Neural cell (in vitro differentiated cells): ENCODE data around the gene CREM. TPM values are rescaled to one million over a fixed set of nuclear protein-coding genes. Genes with fewer than 3 reads are reported as not detected.
A peak's percentile ranks its signal among the peaks of the same experiment; 100 is the strongest.

ENCODE experiments used
- H2AFZ ChIP-seq: fragments of 200-600, 300-800 bp; sonication (generic), shearing (Covaris generic); 2 replicates; pipeline ENCODE4 v1.6.0; 2014; ENCODE audit warnings: low read depth, mild to moderate bottlenecking, antibody characterized with exemption, low read length, moderate library complexity
- H3F3A ChIP-seq: fragments of 200-600 bp; shearing (Covaris generic); 2 replicates; pipeline ENCODE4 v1.6.1; 2016; ENCODE audit warnings: mild to moderate bottlenecking, moderate library complexity, mixed read lengths, antibody characterized with exemption, low read length; ENCODE audit not compliant: insufficient read depth, poor library complexity, severe bottlenecking
- H3K27ac ChIP-seq: fragments of 200-600, 300-800 bp; sonication (generic), shearing (Covaris generic); 2 replicates; pipeline ENCODE4 v1.5.1; 2014; ENCODE audit warnings: mild to moderate bottlenecking, low read length, moderate library complexity
- H3K27me3 ChIP-seq: fragments of 300-800, 200-600 bp; sonication (generic), shearing (Covaris generic); 2 replicates; pipeline ENCODE4 v1.6.0; 2014; ENCODE audit warnings: mild to moderate bottlenecking, low read depth, low read length, moderate library complexity; ENCODE audit not compliant: insufficient read depth
- H3K36me3 ChIP-seq: fragments of 300-800, 200-600 bp; sonication (generic), shearing (Covaris generic); 2 replicates; pipeline ENCODE4 v1.5.1; 2014; ENCODE audit warnings: mild to moderate bottlenecking, antibody characterized with exemption, low read length, moderate library complexity; ENCODE audit not compliant: insufficient read depth
- H3K4me2 ChIP-seq: fragments of 300-800, 200-600 bp; sonication (generic), shearing (Covaris generic); 2 replicates; pipeline ENCODE4 v1.6.0; 2014; ENCODE audit warnings: mild to moderate bottlenecking, low read length
- H3K4me3 ChIP-seq: fragments of 300-800, 200-600 bp; sonication (generic), shearing (Covaris generic); 2 replicates; pipeline ENCODE4 v1.5.1; 2014; ENCODE audit warnings: mild to moderate bottlenecking, low read length, moderate library complexity
- H3K79me2 ChIP-seq: fragments of 200-600 bp; shearing (Covaris generic); replicated peaks from 2 replicates; pipeline ENCODE4 v1.6.0; 2014; ENCODE audit warnings: mild to moderate bottlenecking, low read length, moderate library complexity; ENCODE audit not compliant: insufficient read depth
- H3K9ac ChIP-seq: fragments of 300-800, 200-600 bp; sonication (generic), shearing (Covaris generic); 2 replicates; pipeline ENCODE4 v1.6.1; 2016; ENCODE audit warnings: mild to moderate bottlenecking, low read length, mixed read lengths
- H3K9me2 ChIP-seq: fragments of 200-600 bp; shearing (Covaris generic); 2 replicates; pipeline ENCODE4 v1.6.1; 2016; ENCODE audit warnings: mild to moderate bottlenecking, low read length, mixed read lengths; ENCODE audit not compliant: insufficient read depth
- H3K9me3 ChIP-seq: fragments of 200-600, 300-800 bp; sonication (generic), shearing (Covaris generic); 2 replicates; pipeline ENCODE4 v1.6.1; 2016; ENCODE audit warnings: mild to moderate bottlenecking, mixed run types, low read length, moderate library complexity, mixed read lengths
- H4K20me1 ChIP-seq: fragments of 200-600 bp; shearing (Covaris generic); 2 replicates; pipeline ENCODE4 v1.6.1; 2016; ENCODE audit warnings: mild to moderate bottlenecking, mixed run types; ENCODE audit not compliant: insufficient read depth
- EP300 ChIP-seq: fragments of 450-650 bp; conservative IDR thresholded peaks from 2 replicates; pipeline ENCODE4 v1.6.1; 2014; ENCODE audit warnings: antibody characterized with exemption, mild to moderate bottlenecking, moderate library complexity; ENCODE audit not compliant: poor library complexity, severe bottlenecking
- EZH2 ChIP-seq: fragments of 200-600, 300-800 bp; shearing (Covaris generic), sonication (generic); IDR thresholded peaks from 2 replicates; pipeline ENCODE4 v1.6.1; 2014; ENCODE audit warnings: antibody characterized with exemption, low read length, borderline replicate concordance, mild to moderate bottlenecking; ENCODE audit not compliant: insufficient read depth, poor library complexity, severe bottlenecking
- MXI1 ChIP-seq: fragments of 450-650 bp; conservative IDR thresholded peaks from 2 replicates; pipeline ENCODE4 v1.6.1; 2014; ENCODE audit warnings: antibody characterized with exemption, mild to moderate bottlenecking; ENCODE audit not compliant: poor library complexity, severe bottlenecking
- POLR2AphosphoS5 ChIP-seq: IDR thresholded peaks from 2 replicates; pipeline ENCODE4 v1.6.1; 2012
- RAD21 ChIP-seq: fragments of 450-650 bp; conservative IDR thresholded peaks from 2 replicates; pipeline ENCODE4 v1.6.1; 2014; ENCODE audit warnings: antibody characterized with exemption, mild to moderate bottlenecking, moderate library complexity
- SMC3 ChIP-seq: fragments of 450-650 bp; conservative IDR thresholded peaks from 2 replicates; pipeline ENCODE4 v1.6.1; 2014; ENCODE audit warnings: antibody characterized with exemption, mild to moderate bottlenecking, moderate library complexity; ENCODE audit not compliant: poor library complexity
- TAF1 ChIP-seq: IDR thresholded peaks from 2 replicates; pipeline ENCODE4 v1.6.1; 2012; ENCODE audit warnings: low read depth
- polyA minus RNA-seq: library from RNA; depleted of rRNA, polyadenylated mRNA; stranded (reverse); fragments of >200 nt; gene quantifications from 2 replicates; pipeline ENCODE4 v1.2.3, GENCODE V29; 2014
- polyA plus RNA-seq: library from polyadenylated mRNA; depleted of rRNA; stranded (reverse); fragments of >200 nt; gene quantifications from 2 replicates; pipeline ENCODE4 v1.2.3, GENCODE V29; 2014
- TF ChIP-seq, protein P1 (sequence below): fragments of 450-650 bp; IDR thresholded peaks from 2 replicates; pipeline ENCODE4 v1.5.1; 2014; ENCODE audit warnings: antibody characterized with exemption, mild to moderate bottlenecking, moderate library complexity; ENCODE audit not compliant: poor library complexity, severe bottlenecking
- TF ChIP-seq, protein P2 (sequence below): IDR thresholded peaks from 2 replicates; pipeline ENCODE4 v1.6.1; 2012; ENCODE audit warnings: borderline replicate concordance

The CREM gene
- polyA plus RNA-seq (54.1 and 67.3 TPM in 2 replicates), polyA minus RNA-seq (35.8 and 42.0 TPM in 2 replicates)

DNA sequence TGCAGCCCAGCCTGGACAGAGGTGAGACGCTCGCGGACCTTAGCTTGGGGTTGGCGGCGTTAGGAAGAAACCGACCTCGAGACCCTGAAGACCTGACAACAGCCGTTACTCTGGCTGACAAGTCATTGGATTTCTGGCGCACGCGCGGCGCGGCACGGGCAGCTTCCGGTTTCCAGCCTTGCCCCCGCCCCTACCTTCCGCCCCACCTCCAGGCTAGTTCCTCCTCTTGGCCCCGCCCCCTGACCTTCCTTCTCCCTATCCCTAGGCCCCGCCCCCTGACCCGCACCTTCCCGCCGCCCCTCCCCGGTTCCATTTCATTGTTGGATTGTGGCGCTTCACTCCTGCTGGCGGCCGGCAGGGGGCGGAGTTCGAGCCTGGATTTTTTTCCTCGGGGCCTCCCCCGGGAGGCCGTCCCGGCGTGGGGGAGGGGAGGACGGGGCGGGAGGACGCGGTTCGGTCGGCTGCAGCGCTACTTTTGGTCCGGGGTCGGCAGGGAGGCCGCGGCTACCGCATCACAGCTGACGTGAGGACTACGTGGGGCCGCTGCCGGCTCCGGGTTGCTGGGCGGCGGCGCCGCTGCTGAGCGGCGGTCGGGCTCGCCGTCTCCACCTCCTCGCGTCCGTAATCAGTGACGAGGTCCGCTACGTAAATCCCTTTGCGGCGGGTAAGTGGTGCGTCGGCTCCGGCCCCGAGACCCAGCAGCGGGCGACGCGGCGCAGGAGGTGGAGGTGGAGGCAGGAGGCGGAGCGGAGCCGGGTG is at the start of gene CREM:
Gene CREM, plus strand, starts transcription at position 317 of the 759 bp plus-strand sequence. CDS start 10,990 bp downstream, outside the sequence.
- H4K20me1 ChIP-seq, result no peaks in the 10 kb centered on the region
- peak within 1 kb of the TSS; percentile 92 for H3K27ac ChIP-seq
- H3K4me3 ChIP-seq, result peak within 1 kb of the TSS; percentile 93
- no peaks in the 10 kb centered on the region for H3K36me3 ChIP-seq
- H3K9me3 ChIP-seq, result no peaks in the 10 kb centered on the region
- H3K79me2 ChIP-seq, result peaks cover 23% of the 10 kb centered on the region
- no peaks in the 10 kb centered on the region for H3K27me3 ChIP-seq
- peak; percentile 83 for TF ChIP-seq EP300
- peak; percentile 71 for TF ChIP-seq MXI1
- TF ChIP-seq EZH2, result no peak
- peak; percentile 86 for TF ChIP-seq POLR2AphosphoS5
- TF ChIP-seq, protein P1, sequence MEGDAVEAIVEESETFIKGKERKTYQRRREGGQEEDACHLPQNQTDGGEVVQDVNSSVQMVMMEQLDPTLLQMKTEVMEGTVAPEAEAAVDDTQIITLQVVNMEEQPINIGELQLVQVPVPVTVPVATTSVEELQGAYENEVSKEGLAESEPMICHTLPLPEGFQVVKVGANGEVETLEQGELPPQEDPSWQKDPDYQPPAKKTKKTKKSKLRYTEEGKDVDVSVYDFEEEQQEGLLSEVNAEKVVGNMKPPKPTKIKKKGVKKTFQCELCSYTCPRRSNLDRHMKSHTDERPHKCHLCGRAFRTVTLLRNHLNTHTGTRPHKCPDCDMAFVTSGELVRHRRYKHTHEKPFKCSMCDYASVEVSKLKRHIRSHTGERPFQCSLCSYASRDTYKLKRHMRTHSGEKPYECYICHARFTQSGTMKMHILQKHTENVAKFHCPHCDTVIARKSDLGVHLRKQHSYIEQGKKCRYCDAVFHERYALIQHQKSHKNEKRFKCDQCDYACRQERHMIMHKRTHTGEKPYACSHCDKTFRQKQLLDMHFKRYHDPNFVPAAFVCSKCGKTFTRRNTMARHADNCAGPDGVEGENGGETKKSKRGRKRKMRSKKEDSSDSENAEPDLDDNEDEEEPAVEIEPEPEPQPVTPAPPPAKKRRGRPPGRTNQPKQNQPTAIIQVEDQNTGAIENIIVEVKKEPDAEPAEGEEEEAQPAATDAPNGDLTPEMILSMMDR, result peak; percentile 86
- peak; percentile 67 for TF ChIP-seq TAF1
- TF ChIP-seq, protein P2, sequence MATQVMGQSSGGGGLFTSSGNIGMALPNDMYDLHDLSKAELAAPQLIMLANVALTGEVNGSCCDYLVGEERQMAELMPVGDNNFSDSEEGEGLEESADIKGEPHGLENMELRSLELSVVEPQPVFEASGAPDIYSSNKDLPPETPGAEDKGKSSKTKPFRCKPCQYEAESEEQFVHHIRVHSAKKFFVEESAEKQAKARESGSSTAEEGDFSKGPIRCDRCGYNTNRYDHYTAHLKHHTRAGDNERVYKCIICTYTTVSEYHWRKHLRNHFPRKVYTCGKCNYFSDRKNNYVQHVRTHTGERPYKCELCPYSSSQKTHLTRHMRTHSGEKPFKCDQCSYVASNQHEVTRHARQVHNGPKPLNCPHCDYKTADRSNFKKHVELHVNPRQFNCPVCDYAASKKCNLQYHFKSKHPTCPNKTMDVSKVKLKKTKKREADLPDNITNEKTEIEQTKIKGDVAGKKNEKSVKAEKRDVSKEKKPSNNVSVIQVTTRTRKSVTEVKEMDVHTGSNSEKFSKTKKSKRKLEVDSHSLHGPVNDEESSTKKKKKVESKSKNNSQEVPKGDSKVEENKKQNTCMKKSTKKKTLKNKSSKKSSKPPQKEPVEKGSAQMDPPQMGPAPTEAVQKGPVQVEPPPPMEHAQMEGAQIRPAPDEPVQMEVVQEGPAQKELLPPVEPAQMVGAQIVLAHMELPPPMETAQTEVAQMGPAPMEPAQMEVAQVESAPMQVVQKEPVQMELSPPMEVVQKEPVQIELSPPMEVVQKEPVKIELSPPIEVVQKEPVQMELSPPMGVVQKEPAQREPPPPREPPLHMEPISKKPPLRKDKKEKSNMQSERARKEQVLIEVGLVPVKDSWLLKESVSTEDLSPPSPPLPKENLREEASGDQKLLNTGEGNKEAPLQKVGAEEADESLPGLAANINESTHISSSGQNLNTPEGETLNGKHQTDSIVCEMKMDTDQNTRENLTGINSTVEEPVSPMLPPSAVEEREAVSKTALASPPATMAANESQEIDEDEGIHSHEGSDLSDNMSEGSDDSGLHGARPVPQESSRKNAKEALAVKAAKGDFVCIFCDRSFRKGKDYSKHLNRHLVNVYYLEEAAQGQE, result peak; percentile 61
- peak; percentile 73 for TF ChIP-seq SMC3
- peak; percentile 67 for TF ChIP-seq RAD21
- H3F3A ChIP-seq, result no peaks in the 10 kb centered on the region
- peak within 1 kb of the TSS; percentile 75 for H2AFZ ChIP-seq
- peak within 1 kb of the TSS; percentile 63 for H3K4me2 ChIP-seq
- H3K9ac ChIP-seq, result peak within 1 kb of the TSS; percentile 88
- no peaks in the 10 kb centered on the region for H3K9me2 ChIP-seq

DNA sequence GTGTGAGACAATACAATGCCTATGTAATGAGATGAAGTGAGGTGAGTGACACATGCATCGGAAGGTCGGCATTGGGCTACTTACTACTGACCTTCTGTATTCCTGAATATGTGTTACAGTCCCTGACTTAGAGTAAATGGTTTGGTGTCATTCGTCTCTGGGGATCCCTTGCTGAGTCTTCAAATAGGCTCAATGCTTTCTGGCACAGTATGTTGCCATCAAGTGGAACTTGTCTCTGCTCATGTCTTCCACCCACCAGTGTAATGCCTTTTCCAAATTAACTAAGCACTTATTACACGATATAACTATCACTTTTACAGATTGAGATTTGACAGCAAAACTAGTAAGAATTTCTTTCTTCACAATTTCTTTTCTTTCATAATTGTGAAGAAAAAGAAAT is 47.4 kb upstream of the CREM start:
- TF ChIP-seq SMC3 (no peak), RAD21 (no peak), MXI1 (no peak), EP300 (no peak), EZH2 (no peak), POLR2AphosphoS5 (no peak), TAF1 (no peak)
- TF ChIP-seq, protein P1, result no peak
- TF ChIP-seq, protein P2, result no peak
- no peaks in the 10 kb centered on the region for H3F3A ChIP-seq
- no peaks in the 10 kb centered on the region for H3K36me3 ChIP-seq
- no peaks in the 10 kb centered on the region for H4K20me1 ChIP-seq
- no peak overlapping the region for H3K27ac ChIP-seq
- H3K9me2 ChIP-seq, result no peaks in the 10 kb centered on the region
- H3K4me2 ChIP-seq, result no peak overlapping the region
- H3K79me2 ChIP-seq, result peaks cover 54% of the 10 kb centered on the region
- no peak overlapping the region for H2AFZ ChIP-seq
- peaks cover 5% of the 10 kb centered on the region for H3K9me3 ChIP-seq
- no peak overlapping the region for H3K4me3 ChIP-seq
- no peak overlapping the region for H3K9ac ChIP-seq
- no peaks in the 10 kb centered on the region for H3K27me3 ChIP-seq
